Stimulated activated CD4-positive, alpha-beta T cell treated with anti-CD3 and anti-CD28 coated beads, Interleukin-1b, Interleukin-23, amount 100 ng/mL, for 24 hours (primary cell): ENCODE results near the gene EHBP1L1.

ENCODE experiments used
- DNase-seq, 4 experiments: peaks; one replicate each; pipeline ENCODE4 v3.0.0-alpha.2; 2020; ENCODE audit warnings: low read depth in 4 of 4, low spot score in 1 of 4

The EHBP1L1 gene

DNA sequence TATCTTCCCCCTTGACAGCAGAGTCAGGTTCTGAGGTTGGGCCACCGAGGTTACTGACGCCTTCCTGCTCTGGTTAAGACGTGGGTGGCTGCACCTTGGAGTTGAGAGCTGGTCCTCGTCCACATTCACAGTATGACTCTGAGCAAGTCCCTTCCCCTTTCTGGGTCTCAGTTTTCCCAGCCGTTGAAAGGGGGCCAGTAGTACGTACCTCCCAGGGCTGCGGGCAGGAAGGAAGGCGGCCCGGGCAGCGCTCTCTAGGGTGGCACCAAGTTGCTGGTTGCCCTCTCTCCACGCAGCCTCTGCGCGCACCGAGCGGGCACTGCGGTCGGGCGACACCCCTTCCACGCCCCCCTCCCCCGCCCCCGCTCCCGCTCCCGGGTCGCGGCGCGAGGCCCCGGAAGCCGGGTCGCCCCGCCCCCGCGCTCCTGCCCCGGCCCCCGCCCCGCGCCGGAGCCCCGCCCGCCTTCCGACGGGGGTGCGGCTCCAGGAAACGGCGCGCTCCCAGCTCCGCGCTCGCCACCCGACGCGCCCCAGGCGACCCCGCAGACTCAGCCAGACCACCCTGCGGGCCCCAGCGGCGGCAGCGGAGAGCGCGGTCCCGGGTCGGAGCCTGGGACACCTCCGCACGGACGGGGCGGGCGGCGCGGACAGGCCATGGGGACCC lies at the start of gene EHBP1L1:
TSS of gene EHBP1L1 (plus strand) at position 486 of the 664 bp plus-strand sequence. CDS start 250 bp downstream, outside the sequence.
- peak in 3 of 4 experiments; percentile 43 to 73 (median 49) for DNase-seq

GRCh38 chr11:65526744-65527143 lies 49.1 kb upstream of the EHBP1L1 start:
- DNase-seq: no peak

DNA sequence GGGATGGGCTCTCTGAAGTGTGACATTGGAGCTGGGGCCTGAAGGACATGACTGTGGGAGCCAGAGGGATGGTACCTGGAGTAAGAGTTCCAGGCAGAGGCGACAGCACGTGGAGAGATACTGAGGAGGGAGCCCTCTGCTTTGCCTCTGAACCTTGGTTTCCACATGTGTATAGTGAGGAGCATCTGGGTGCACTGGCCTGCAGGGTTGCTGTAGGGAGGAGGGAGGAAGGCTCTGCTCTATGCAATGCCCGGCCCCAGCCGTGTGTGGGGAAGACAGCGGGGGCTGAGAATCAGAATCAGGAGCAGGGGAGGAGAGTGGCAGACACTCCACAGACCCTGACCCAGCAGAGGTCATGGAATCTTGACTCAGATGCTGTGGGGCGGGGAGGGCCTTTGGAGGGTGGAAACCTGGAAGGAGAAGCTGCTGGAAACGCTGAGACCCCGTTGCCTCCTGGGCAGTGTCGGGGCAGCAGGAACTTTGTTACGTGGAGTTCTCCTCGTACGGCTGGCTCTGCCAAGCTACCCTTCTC lies 47.0 kb upstream of the EHBP1L1 start:
- DNase-seq: no peak

GRCh38 chr11:65529475-65530156 lies 46.2 kb upstream of the EHBP1L1 start:
- DNase-seq: no peak

DNA sequence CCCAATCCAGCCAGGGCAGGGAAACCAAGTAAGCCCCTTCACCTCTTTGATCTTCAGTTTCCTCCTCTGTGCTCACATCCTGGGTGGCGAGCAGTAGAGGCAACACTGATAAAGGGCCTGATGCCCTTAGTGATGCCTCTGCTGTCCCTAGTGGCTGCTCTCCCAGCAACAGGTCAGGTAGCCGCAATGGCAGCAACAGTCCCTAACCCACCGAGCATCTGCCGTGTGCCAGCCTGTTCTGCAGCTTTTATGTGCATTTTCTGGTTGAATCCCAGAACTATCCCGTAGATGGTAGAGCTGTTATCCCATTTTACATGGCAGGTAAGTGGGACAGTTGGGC lies 45.7 kb upstream of the EHBP1L1 start:
- DNase-seq: no peak

DNA sequence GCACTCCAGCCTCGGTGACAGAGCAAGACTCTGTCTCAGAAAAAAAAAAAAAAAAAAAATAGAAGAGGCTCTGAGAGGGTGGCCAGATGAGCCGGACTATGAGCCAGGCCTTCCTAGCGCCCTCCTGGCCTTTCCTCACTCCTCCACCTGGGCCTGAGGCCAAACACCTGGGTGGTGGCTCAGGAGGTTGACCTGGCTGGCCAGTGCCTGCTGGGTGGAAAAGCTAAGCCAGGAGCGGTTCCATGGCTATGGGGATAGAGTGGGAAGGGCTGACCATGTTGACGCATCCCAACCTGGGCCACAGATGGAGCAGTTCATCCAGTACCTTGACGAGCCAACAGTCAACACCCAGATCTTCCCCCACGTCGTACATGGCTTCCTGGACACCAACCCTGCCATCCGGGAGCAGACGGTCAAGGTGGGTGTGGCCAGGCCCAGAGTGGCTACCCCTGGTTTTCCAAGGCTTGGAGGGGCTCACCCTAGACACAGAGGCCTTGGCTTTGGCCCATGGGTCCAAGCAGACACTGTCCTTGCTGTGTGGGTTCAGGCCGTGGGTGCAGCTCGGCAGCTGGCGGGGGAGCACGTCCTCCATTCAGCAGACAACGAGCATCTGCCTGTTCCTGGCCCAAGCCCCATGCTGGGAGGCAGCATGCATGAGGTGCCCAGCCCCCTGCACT lies 43.3 kb upstream of the EHBP1L1 start:
- DNase-seq: no peak

- DNase-seq: no peak
These were observed 40.8 kb upstream of the EHBP1L1 start for GRCh38 chr11:65535102-65535501.

- DNase-seq: no peak
These were observed 39.2 kb upstream of the EHBP1L1 start for GRCh38 chr11:65536412-65537295.

- no peak for DNase-seq
These were observed 38.6 kb upstream of the EHBP1L1 start for GRCh38 chr11:65537296-65537597.

DNA sequence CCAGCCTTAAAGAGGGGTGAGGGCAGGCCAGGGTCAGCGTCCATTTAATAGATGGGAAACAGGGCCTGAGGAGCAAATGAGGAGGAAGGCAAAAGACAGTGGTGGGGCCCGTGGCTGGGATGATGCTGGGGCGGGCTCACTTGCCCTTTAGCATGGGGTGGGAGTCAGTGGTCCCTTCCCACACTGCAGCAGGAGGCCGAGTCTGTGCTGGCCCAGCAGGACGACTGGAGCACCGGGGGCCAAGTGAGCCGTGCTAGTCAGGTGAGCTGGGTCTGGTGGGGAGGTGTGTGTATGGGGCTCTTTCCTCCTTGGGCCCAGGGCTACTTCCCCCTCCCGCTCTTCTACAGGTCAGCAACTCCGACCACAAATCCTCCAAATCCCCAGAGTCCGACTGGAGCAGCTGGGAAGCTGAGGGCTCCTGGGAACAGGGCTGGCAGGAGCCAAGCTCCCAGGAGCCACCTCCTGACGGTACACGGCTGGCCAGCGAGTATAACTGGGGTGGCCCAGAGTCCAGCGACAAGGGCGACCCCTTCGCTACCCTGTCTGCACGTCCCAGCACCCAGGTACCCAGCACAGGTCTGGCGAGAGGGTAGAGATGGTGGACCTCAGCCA lies 38.1 kb upstream of the EHBP1L1 start:
- no peak for DNase-seq

DNA sequence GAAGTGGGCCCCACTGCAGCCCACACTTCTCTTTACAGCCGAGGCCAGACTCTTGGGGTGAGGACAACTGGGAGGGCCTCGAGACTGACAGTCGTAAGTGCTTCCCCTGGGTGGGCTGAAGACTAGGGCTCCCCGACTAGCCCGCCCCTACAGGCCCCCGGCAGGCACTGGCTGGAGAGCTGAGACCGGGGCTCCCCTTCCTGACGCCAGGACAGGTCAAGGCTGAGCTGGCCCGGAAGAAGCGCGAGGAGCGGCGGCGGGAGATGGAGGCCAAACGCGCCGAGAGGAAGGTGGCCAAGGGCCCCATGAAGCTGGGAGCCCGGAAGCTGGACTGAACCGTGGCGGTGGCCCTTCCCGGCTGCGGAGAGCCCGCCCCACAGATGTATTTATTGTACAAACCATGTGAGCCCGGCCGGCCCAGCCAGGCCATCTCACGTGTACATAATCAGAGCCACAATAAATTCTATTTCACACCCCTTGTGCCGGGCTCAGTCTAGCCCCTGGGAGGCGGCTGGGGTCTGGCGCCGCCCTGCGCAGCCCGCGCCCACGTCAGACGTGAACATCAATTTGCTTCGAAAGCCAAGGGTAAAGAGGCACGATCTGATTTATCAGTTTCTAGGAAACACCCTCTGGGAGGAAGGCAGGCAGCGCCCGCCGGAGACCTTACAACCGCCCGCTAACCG lies 37.5 kb upstream of the EHBP1L1 start:
- no peak for DNase-seq

DNA sequence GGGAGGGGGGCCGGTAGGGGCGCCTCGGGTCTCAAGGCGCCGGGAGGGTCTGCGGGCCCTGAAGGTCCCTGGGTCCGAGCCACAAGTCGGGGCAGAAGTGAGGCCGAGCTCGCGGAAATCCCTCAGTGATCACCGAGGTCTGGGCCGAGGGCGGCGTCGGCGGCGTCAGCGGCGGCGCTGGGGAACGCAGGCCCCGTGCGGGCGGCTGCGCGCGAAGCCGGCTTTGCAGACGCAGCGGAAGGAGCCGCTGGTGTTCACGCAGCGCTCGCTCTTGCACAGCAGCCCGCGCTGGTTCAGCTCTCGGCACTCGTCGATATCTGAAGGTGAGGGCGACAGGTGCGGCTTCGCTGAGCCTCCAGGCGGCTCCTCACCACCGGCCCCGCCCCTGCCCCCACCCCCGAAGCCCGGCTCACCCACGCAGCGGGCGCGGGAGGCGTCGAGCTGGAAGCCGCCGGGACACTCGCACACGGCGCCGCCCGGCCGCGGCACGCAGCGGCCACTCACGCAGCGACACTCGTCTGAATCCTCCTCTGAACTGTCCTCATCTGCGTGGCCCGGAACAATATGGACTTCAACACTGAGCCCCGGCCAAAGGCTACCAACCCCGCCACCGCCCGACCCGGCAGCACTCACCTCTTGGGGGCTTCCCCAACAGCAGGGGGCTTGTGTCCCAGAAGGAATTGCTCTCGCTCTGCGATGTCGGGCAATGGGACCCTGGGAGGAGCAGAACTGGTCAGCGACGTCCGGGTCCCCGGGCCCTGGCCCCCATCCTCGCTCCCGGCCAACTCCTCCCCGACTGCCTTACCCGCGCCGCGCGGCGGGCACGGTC lies 36.7 kb upstream of the EHBP1L1 start:
- no peak for DNase-seq

GRCh38 chr11:65539744-65540289 lies 36.0 kb upstream of the EHBP1L1 start:
- no peak for DNase-seq

DNA sequence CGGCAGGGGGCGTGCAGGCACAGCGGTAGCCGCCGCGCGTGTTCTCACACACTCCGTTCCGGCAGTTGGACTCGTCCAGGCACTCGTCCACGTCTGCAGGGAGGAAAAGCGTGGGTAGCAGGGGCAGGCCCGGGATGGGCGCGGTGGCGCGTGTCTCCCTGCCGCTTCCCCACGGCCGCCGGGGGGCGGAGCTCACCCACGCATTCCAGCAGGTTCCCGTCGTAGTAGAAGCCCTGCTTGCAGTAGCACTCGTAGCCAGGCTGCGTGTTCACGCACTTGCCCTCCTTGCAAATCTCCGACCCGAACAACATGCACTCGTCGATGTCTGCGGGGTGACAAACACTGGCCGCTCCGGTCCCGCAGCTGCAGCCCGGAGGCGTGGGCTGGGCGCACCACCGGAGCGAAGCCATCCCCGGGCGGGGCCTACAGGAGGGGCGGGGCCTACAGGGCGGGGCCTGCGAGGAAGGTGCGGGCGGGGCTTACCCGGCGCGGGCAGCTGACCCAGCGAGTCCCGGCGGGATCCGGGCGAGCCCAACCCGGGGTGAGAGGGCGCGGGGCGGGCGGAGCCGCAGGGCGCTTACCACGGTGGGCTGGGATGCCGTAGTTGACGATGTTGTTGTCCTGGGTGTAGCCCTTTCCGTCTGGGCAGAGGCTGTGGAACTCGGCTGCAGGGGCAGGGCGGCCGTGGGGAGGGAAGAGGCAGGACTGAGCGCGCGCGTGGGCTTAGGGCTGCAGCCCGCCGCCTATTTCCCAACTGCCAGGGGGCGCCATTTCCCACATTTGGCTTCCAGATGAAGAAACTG lies 35.4 kb upstream of the EHBP1L1 start:
- peak; percentile 74 to 84 (median 80) for DNase-seq

DNA sequence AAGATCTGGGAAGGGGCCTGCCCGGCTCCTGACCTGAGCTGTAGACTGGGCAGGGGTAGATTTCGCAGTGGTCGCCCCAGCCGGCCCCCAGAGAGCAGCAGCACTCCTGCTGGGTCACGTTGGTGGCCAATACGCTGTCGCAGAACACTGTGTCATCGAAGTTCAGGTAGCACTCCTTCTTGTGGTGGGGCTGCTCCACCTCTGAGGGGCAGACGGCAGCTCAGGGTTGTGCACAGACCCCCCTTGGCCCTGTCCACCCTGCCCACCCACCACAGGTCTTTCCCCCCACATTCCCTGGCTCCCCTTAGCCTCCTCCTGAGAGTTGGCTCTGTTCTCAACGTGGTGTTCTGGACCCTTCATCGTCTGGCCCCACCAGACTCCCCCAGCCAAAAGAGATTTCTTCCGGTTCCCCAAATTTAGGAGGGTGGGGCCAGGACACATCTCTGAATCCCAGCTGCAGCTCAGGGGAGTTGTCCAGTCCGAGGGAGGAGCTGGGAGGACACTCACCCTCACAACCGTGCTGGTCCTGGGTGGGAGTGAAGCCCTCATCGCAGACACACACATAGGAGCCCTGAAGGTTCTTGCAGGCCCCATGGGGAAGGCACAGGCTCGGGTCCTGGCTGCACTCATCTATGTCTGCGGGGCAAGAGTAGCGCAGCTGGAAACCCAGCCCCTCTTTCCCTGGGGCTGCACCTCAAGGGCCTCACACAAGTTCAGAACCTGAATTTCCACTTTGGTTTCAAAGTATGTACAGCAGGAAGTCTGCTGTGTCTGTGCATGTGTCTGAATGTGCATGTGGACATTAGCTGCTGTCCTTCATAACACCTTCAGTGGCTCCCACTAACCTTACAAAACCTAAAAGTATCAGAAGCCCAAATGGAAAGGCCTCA lies 34.5 kb upstream of the EHBP1L1 start:
- no peak for DNase-seq

- no peak for DNase-seq
These were observed 33.0 kb upstream of the EHBP1L1 start for GRCh38 chr11:65542738-65543390.

GRCh38 chr11:65545853-65546216 lies 30.0 kb upstream of the EHBP1L1 start:
- no peak for DNase-seq
